Activated B cell treated with CpG ODN at 0.5 μM for 24 hours (primary cell): ENCODE data around the gene RAB37. TPM values are rescaled to one million over a fixed set of nuclear protein-coding genes. Genes with fewer than 3 reads are reported as not detected.

ENCODE experiments used
- ATAC-seq: fragments of 200-7000 bp; cut with Tn5 transposase; one replicate; pipeline ENCODE4 v1.10.0; 2021; ENCODE audit warnings: low read depth, mild to moderate bottlenecking, moderate library complexity
- CTCF ChIA-PET: fragments of 350-600 bp; sonication (Branson Sonifier 250); formaldehyde crosslinking; loops from one replicate; lab custom pipeline; 2021; ENCODE audit warnings: antibody characterized with exemption; lab: Charles Lee
- POLR2A ChIA-PET: fragments of 350-600 bp; sonication (Branson Sonifier 250); formaldehyde crosslinking; loops from one replicate; lab custom pipeline; 2021; ENCODE audit warnings: antibody characterized with exemption; lab: Charles Lee
- DNase-seq: peaks from one replicate; pipeline ENCODE4 v3.0.0; 2022
- H3K27ac Mint-ChIP-seq: one replicate; pipeline ENCODE4 v1.8.0; 2020; ENCODE audit warnings: mixed read lengths
- H3K27me3 Mint-ChIP-seq: one replicate; pipeline ENCODE4 v1.8.0; 2021; ENCODE audit warnings: mixed read lengths
- H3K36me3 Mint-ChIP-seq: one replicate; pipeline ENCODE4 v1.8.0; 2021; ENCODE audit warnings: low read depth, mixed read lengths
- H3K4me1 Mint-ChIP-seq: one replicate; pipeline ENCODE4 v1.8.0; 2021; ENCODE audit warnings: mixed read lengths
- H3K4me3 Mint-ChIP-seq: one replicate; pipeline ENCODE4 v1.8.0; 2020; ENCODE audit warnings: mild to moderate bottlenecking, mixed read lengths
- H3K9me3 Mint-ChIP-seq: one replicate; pipeline ENCODE4 v1.8.0; 2020; ENCODE audit warnings: mixed read lengths
- CTCF ChIP-seq: fragments of 200-600 bp; IDR thresholded peaks from one replicate; pipeline ENCODE4 v1.8.0; 2022; ENCODE audit warnings: antibody characterized with exemption, mild to moderate bottlenecking
- intact Hi-C: fragments of 100-400 bp; cut with micrococcal nuclease; formaldehyde crosslinking; loops from one replicate; pipeline ENCODE4 v1.15.1; 2024
- total RNA-seq: library from RNA; stranded (reverse); gene quantifications from 2 replicates; pipeline ENCODE4 v1.2.3, GENCODE V29; 2022

Gene RAB37
- total RNA-seq, 1 donor from 2014 or later = 11.1 TPM

GRCh38 chr17:74729866-74730265 is 7.2 kb upstream of the RAB37 start:
- ATAC-seq = no peak
- CTCF ChIA-PET = interaction anchor here (1.4 kb wide), 1 partner anchor 73 kb away, joined by 5 read pairs; no protein-coding TSS in a partner anchor
- intact Hi-C loops = loop anchor here (10.0 kb wide), 1 partner anchor 295 kb away; the partner anchor contains the start of gene GPRC5C
- no peak for TF ChIP-seq CTCF
- H3K4me3 Mint-ChIP-seq = no peak overlapping the region
- no peaks in the 10 kb centered on the region for H3K27me3 Mint-ChIP-seq
- H3K36me3 Mint-ChIP-seq = no peaks in the 10 kb centered on the region
- no peak overlapping the region for H3K27ac Mint-ChIP-seq
- peaks cover 15% of the 10 kb centered on the region for H3K4me1 Mint-ChIP-seq
- POLR2A ChIA-PET = interaction anchor here (0.8 kb wide), 1 partner anchor 12 kb away, joined by 3 read pairs; no protein-coding TSS in a partner anchor
- no peak for DNase-seq
- H3K9me3 Mint-ChIP-seq = no peaks in the 10 kb centered on the region

GRCh38 chr17:74730491-74731346 is 6.3 kb upstream of the RAB37 start:
- ChIA-PET CTCF (no interaction called here), POLR2A (interaction anchor here (0.8 kb wide), 1 partner anchor 11 kb away, joined by 3 read pairs; no protein-coding TSS in a partner anchor)
- ATAC-seq = peak; percentile 73
- DNase-seq = no peak
- Mint-ChIP-seq H3K4me1 (peaks cover 15% of the 10 kb centered on the region), H3K4me3 (no peak overlapping the region), H3K27ac (no peak overlapping the region), H3K9me3 (no peaks in the 10 kb centered on the region), H3K36me3 (no peaks in the 10 kb centered on the region), H3K27me3 (no peaks in the 10 kb centered on the region)
- no peak for TF ChIP-seq CTCF
- intact Hi-C loops = loop anchor here (10.0 kb wide), 1 partner anchor 296 kb away; the partner anchor contains the start of gene GPRC5C

- Mint-ChIP-seq H3K4me1 (peaks cover 17% of the 10 kb centered on the region), H3K27ac (no peak overlapping the region), H3K9me3 (no peaks in the 10 kb centered on the region), H3K36me3 (no peaks in the 10 kb centered on the region), H3K4me3 (no peak overlapping the region), H3K27me3 (no peaks in the 10 kb centered on the region)
- DNase-seq = no peak
- ChIA-PET POLR2A (interaction anchor here (0.7 kb wide), 1 partner anchor 525 kb away, joined by 4 read pairs; no protein-coding TSS in a partner anchor), CTCF (no interaction called here)
- no peak for ATAC-seq
- intact Hi-C loops = loop anchor here (10.0 kb wide), 1 partner anchor 296 kb away; the partner anchor contains the start of gene GPRC5C
- no peak for TF ChIP-seq CTCF
Observed at GRCh38 chr17:74731347-74731605, 5.8 kb upstream of the RAB37 start.

GRCh38 chr17:74732042-74732867 is 4.8 kb upstream of the RAB37 start:
- ChIA-PET POLR2A (interaction anchor here (0.7 kb wide), 1 partner anchor 526 kb away, joined by 4 read pairs; no protein-coding TSS in a partner anchor), CTCF (interaction anchor here (1.1 kb wide), 1 partner anchor 75 kb away, joined by 5 read pairs; no protein-coding TSS in a partner anchor)
- DNase-seq (no peak), ATAC-seq (no peak)
- Mint-ChIP-seq H3K9me3 (no peaks in the 10 kb centered on the region), H3K36me3 (no peaks in the 10 kb centered on the region), H3K27me3 (no peaks in the 10 kb centered on the region), H3K27ac (no peak overlapping the region), H3K4me1 (peaks cover 20% of the 10 kb centered on the region), H3K4me3 (no peak overlapping the region)
- no peak for TF ChIP-seq CTCF
- intact Hi-C loops = loop anchor here (10.0 kb wide), 1 partner anchor 297 kb away; the partner anchor contains the start of gene GPRC5C
